Colonic mucosa (tissue), 4 donors: Measurements from ENCODE around the gene C7orf57. TPM values are rescaled to one million over a fixed set of nuclear protein-coding genes. Genes with fewer than 3 reads are reported as not detected.

Source experiments
- DNase-seq: peaks from one replicate; pipeline ENCODE4 v3.0.0-alpha.2; 2020
- H3K27ac ChIP-seq: fragments of 200-600 bp; one replicate; pipeline ENCODE4 v1.8.0; 2021
- H3K27me3 ChIP-seq: fragments of 200-600 bp; one replicate; pipeline ENCODE4 v1.8.0; 2021
- H3K36me3 ChIP-seq: fragments of 200-600 bp; one replicate; pipeline ENCODE4 v1.8.0; 2021
- H3K4me1 ChIP-seq: fragments of 200-600 bp; one replicate; pipeline ENCODE4 v1.8.0; 2021; ENCODE audit warnings: mild to moderate bottlenecking
- H3K4me3 ChIP-seq: fragments of 200-600 bp; one replicate; pipeline ENCODE4 v1.8.0; 2021
- H3K9ac ChIP-seq, 2 donors: one replicate each; pipeline ENCODE4 v1.7.0; 2013; ENCODE audit warnings: control low read depth in 2 of 2, low read depth in 2 of 2, low read length in 2 of 2
- H3K9me3 ChIP-seq: fragments of 200-600 bp; one replicate; pipeline ENCODE4 v1.8.0; 2021
- intact Hi-C: fragments of 100-400 bp; cut with DNase I; formaldehyde crosslinking; loops from one replicate; pipeline ENCODE4 v1.14.1; 2022
- total RNA-seq, 2 donors: library from RNA; stranded (reverse); fragmentation: NEBNext Ultra II Directional in 1 of 2; extraction: Animal tissue kit (Norgen Biotek cat#: 25700) in 1 of 2; gene quantifications; one replicate each; pipeline ENCODE4 v1.2.1, GENCODE V29; 2021
- TF ChIP-seq, protein P1 (sequence below): fragments of 200-600 bp; IDR thresholded peaks from one replicate; pipeline ENCODE4 v1.8.0; 2022; ENCODE audit warnings: antibody characterized with exemption, mild to moderate bottlenecking
- donor health status: healthy.
- donor health status: DM: no; HTN: no; CAD: no.
- donor health status: DM: no; HTN: no; CAD: no.

Gene C7orf57
- total RNA-seq, 2 donors from 2014 or later = 0.24 TPM; not detected in 1

DNA sequence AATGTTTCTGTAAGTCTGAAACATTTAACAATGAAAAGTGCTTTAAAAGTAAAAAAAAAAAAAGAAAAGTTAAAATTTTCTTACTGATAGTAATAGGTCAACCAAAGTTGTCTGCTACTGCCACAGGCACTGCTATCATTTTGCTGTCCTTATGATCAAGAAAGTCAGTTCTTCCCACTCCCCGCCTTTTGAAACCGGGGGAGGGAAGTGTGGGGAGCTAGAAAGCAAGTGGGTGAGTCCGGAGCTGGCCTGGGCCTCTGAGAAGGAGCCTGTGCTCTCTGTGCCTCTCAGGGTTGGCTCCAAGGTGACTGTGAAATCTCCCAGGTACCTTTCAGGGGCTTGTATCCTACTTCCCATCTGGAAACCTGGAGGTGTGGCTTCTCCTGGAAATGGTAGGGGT is 7.3 kb downstream of the C7orf57 start:
- Histone ChIP-seq H3K9me3 (no peaks in the 10 kb centered on the region), H3K36me3 (no peaks in the 10 kb centered on the region), H3K9ac (no peak overlapping the region), H3K27me3 (no peaks in the 10 kb centered on the region), H3K4me1 (no peaks in the 10 kb centered on the region), H3K27ac (no peak overlapping the region), H3K4me3 (no peak overlapping the region)
- intact Hi-C loops = no loop called here
- TF ChIP-seq, protein P1, sequence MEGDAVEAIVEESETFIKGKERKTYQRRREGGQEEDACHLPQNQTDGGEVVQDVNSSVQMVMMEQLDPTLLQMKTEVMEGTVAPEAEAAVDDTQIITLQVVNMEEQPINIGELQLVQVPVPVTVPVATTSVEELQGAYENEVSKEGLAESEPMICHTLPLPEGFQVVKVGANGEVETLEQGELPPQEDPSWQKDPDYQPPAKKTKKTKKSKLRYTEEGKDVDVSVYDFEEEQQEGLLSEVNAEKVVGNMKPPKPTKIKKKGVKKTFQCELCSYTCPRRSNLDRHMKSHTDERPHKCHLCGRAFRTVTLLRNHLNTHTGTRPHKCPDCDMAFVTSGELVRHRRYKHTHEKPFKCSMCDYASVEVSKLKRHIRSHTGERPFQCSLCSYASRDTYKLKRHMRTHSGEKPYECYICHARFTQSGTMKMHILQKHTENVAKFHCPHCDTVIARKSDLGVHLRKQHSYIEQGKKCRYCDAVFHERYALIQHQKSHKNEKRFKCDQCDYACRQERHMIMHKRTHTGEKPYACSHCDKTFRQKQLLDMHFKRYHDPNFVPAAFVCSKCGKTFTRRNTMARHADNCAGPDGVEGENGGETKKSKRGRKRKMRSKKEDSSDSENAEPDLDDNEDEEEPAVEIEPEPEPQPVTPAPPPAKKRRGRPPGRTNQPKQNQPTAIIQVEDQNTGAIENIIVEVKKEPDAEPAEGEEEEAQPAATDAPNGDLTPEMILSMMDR = no peak
- no peak for DNase-seq

DNA sequence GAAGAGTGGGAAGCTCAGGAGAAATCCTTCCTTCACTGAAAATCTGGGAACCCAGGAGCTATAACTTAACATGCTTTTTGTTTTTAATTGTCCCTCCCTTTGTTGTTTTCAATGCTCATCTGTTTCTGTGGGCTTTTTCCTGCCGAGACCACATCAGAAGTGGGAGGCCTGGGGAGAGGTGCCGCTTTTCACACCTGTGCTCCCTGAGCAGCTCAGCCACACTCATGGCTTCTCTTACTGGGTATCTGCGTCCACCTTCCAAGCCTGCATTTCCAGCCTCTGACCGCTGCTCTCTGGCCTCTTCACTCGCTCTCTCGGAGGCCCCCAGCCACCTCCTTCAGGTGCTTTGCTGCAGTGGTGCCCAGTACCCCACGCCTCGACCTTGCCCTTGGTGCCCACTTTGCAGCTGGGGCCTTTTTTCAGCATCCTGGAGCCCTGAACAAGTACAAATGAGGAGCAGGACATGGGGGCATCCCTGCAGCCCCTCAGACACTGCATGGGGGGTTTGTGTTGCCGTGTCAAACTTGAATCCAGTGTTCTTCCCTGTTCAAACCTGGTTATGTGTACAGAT is 9.9 kb downstream of the C7orf57 start:
- intact Hi-C loops = no loop called here

DNA sequence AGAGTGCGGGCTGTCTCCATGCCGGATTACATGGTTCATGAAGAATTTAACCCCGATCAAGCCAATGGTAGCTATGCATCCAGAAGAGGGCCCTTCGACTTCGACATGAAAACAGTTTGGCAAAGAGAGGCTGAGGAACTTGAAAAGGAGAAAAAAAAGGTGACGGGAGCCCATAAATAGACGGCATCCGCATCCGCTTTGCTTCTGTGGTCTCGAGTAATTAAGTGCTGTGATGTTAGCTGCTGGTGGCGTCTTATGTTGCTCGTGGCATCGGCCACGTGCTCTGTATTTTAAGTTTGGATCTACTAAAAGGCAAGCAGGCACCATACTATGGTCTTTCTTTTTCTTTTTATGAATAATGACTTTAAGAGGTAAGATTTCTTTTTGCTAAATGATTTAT is 11.1 kb downstream of the C7orf57 start:
- no peak overlapping the region for H3K9ac ChIP-seq
- TF ChIP-seq, protein P1 = no peak
- H3K36me3 ChIP-seq = no peaks in the 10 kb centered on the region
- no peaks in the 10 kb centered on the region for H3K4me1 ChIP-seq
- intact Hi-C loops = no loop called here
- no peak for DNase-seq
- no peaks in the 10 kb centered on the region for H3K27me3 ChIP-seq
- no peaks in the 10 kb centered on the region for H3K9me3 ChIP-seq
- H3K27ac ChIP-seq = no peak overlapping the region
- H3K4me3 ChIP-seq = no peak overlapping the region

More for the DNA sequence above, 9.9 kb downstream of the C7orf57 start:
- H3K9ac ChIP-seq = no peak overlapping the region
- no peaks in the 10 kb centered on the region for H3K36me3 ChIP-seq
- H3K27me3 ChIP-seq = no peaks in the 10 kb centered on the region
- TF ChIP-seq, protein P1 = no peak
- no peaks in the 10 kb centered on the region for H3K4me1 ChIP-seq
- DNase-seq = no peak
- no peaks in the 10 kb centered on the region for H3K9me3 ChIP-seq
- no peak overlapping the region for H3K27ac ChIP-seq
- no peak overlapping the region for H3K4me3 ChIP-seq

DNA sequence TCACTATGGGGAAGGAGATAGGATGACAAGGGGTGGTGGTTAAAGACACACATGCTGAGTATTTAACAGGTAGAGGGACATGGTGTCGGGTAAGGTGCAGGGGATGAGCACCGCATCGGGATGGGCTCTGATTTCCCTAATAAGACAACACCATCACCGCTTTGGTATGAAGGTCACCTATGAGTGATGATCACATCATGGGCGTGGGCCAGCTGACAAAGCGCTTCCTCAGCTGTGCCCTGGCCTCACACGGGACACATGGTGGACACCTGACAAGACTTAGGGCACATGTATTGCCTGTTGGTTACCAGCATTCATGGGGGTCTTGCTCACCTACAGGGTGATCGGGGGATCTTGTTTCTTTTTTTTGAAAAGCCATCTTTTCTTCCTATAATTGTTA is 12.8 kb downstream of the C7orf57 start:
- no peak overlapping the region for H3K4me3 ChIP-seq
- intact Hi-C loops = no loop called here
- no peaks in the 10 kb centered on the region for H3K4me1 ChIP-seq
- TF ChIP-seq, protein P1 = no peak
- H3K36me3 ChIP-seq = no peaks in the 10 kb centered on the region
- DNase-seq = no peak
- no peaks in the 10 kb centered on the region for H3K9me3 ChIP-seq
- no peak overlapping the region for H3K9ac ChIP-seq
- no peak overlapping the region for H3K27ac ChIP-seq
- H3K27me3 ChIP-seq = no peaks in the 10 kb centered on the region

DNA sequence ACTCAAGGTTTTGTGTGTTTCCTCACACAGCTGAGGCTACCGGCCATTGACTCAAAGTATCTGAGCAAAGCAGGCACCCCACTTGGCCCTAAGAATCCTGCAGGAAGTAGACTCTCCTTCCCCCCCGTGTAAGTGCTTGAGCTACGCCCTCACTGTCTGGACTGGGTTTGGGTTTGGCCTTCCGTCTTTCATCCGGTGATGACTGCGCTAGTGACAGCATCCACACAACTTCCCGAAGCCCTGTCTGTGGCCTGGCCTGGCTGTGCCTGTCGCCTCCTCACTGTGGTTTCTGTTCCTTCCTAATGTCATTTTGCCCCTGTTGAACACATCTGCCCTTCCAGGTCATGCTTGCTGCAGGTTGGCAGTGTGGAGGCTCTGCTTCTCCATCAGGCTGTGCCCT is 14.5 kb downstream of the C7orf57 start:
- intact Hi-C loops = no loop called here
- H3K27ac ChIP-seq = no peak overlapping the region
- no peaks in the 10 kb centered on the region for H3K9me3 ChIP-seq
- no peaks in the 10 kb centered on the region for H3K4me1 ChIP-seq
- no peaks in the 10 kb centered on the region for H3K36me3 ChIP-seq
- no peak for DNase-seq
- H3K4me3 ChIP-seq = no peak overlapping the region
- no peak overlapping the region for H3K9ac ChIP-seq
- no peaks in the 10 kb centered on the region for H3K27me3 ChIP-seq
- TF ChIP-seq, protein P1 = no peak
